H1 (cell line): ENCODE results near the gene STK32C. TPM values are rescaled to one million over a fixed set of nuclear protein-coding genes. Genes with fewer than 3 reads are reported as not detected.
A peak's percentile ranks its signal among the peaks of the same experiment; 100 is the strongest.

ENCODE experiments used
- CTCF ChIA-PET: fragments of 300-600 bp; sonication (Branson Sonifier 250); formaldehyde crosslinking; loops from one replicate; lab custom pipeline; 2021; ENCODE audit not compliant: partially characterized antibody; lab: Charles Lee
- POLR2A ChIA-PET: fragments of 300-600 bp; sonication (Branson Sonifier 250); formaldehyde crosslinking; loops from one replicate; lab custom pipeline; 2021; ENCODE audit warnings: inconsistent platforms; ENCODE audit not compliant: partially characterized antibody; lab: Charles Lee
- DNase-seq, 2 experiments: peaks; one replicate each; pipeline versions ENCODE4 v3.0.0 to v3.0.0-alpha.2; 2010 to 2022; ENCODE audit warnings: low spot score in 2 of 2, low read depth in 1 of 2, mixed read lengths in 1 of 2
- FAIRE-seq: peaks from 2 replicates; lab custom pipeline; 2011; peaks lifted over from hg19 to GRCh38; lab: Jason Lieb, UNC
- H2AFZ ChIP-seq: 2 replicates; pipeline ENCODE4 v1.8.1; 2012; ENCODE audit warnings: low read length, inconsistent platforms
- H2AK5ac ChIP-seq: 2 replicates; pipeline ENCODE4 v1.6.1; 2013; ENCODE audit warnings: low read depth, low read length
- H2BK120ac ChIP-seq: replicated peaks from 2 replicates; pipeline ENCODE3; 2013; ENCODE audit warnings: low read depth, low read length, inconsistent platforms
- H2BK12ac ChIP-seq: 2 replicates; pipeline ENCODE4 v1.6.1; 2013; ENCODE audit warnings: low read depth, low read length
- H2BK15ac ChIP-seq: 2 replicates; pipeline ENCODE4 v1.6.1; 2013; ENCODE audit warnings: low read length
- H2BK20ac ChIP-seq: 2 replicates; pipeline ENCODE4 v1.6.1; 2013; ENCODE audit warnings: low read length
- H2BK5ac ChIP-seq: 2 replicates; pipeline ENCODE4 v1.6.1; 2013; ENCODE audit warnings: low read depth, low read length
- H3K14ac ChIP-seq: 2 replicates; pipeline ENCODE4 v1.6.1; 2013; ENCODE audit warnings: inconsistent platforms; ENCODE audit not compliant: insufficient read length
- H3K18ac ChIP-seq: 2 replicates; pipeline ENCODE4 v1.6.1; 2013; ENCODE audit warnings: low read length; ENCODE audit errors: extremely low read depth
- H3K23ac ChIP-seq: 2 replicates; pipeline ENCODE4 v1.6.1; 2013; ENCODE audit warnings: inconsistent platforms; ENCODE audit not compliant: insufficient read length
- H3K23me2 ChIP-seq: 2 replicates; pipeline ENCODE4 v1.6.1; 2013; ENCODE audit warnings: low read depth, low read length
- H3K27ac ChIP-seq: 2 replicates; pipeline ENCODE4 v1.6.1; 2011; ENCODE audit warnings: low read depth, low read length, inconsistent platforms
- H3K27me3 ChIP-seq, 4 experiments: replicated peaks in 1 of 4; 1 replicate in 1 of 4; 2 replicates in 3 of 4; pipeline versions ENCODE4 v1.6.1 to v1.8.1; 2011 to 2013; ENCODE audit warnings: low read length in 3 of 4, mild to moderate bottlenecking in 3 of 4, inconsistent platforms in 2 of 4, mixed read lengths in 2 of 4, moderate library complexity in 1 of 4; ENCODE audit not compliant: control insufficient read depth in 3 of 4, insufficient read depth in 3 of 4; ENCODE audit errors: extremely low read depth in 1 of 4
- H3K36me3 ChIP-seq, 4 experiments: 2 replicates each; pipeline versions ENCODE4 v1.6.1 to v1.8.1; 2011 to 2013; ENCODE audit warnings: mild to moderate bottlenecking in 4 of 4, low read length in 3 of 4, moderate library complexity in 2 of 4, control low read depth in 1 of 4, inconsistent platforms in 1 of 4; ENCODE audit not compliant: insufficient read depth in 4 of 4, control insufficient read depth in 2 of 4
- H3K4ac ChIP-seq: replicated peaks from 2 replicates; pipeline ENCODE3; 2013; ENCODE audit warnings: low read length, low read depth, mixed read lengths, inconsistent platforms; ENCODE audit not compliant: insufficient read length
- H3K4me1 ChIP-seq, 4 experiments: replicated peaks in 1 of 4; 1 replicate in 1 of 4; 2 replicates in 3 of 4; pipeline versions ENCODE4 v1.6.1 to v1.8.1; 2011 to 2013; ENCODE audit warnings: low read length in 3 of 4, inconsistent platforms in 2 of 4, mixed read lengths in 1 of 4; ENCODE audit not compliant: insufficient read depth in 4 of 4, control insufficient read depth in 3 of 4
- H3K4me2 ChIP-seq, 2 experiments: 2 replicates each; pipeline versions ENCODE4 v1.6.1 to v1.8.1; 2011 to 2013; ENCODE audit warnings: low read depth in 2 of 2, low read length in 2 of 2, control low read depth in 1 of 2, inconsistent platforms in 1 of 2, mild to moderate bottlenecking in 1 of 2; ENCODE audit not compliant: insufficient read depth in 1 of 2
- H3K4me3 ChIP-seq, 4 experiments: fragments of 200-600, 300-600 bp in 1 of 4; sonication (generic), shearing (Covaris generic), sonication (Bioruptor Twin) in 1 of 4; 2 replicates each; pipeline versions ENCODE4 v1.5.1 to v1.8.1; 2011 to 2016; ENCODE audit warnings: low read length in 4 of 4, low read depth in 3 of 4, control low read depth in 2 of 4, inconsistent platforms in 2 of 4, mild to moderate bottlenecking in 2 of 4, mixed read lengths in 1 of 4, moderate library complexity in 1 of 4; ENCODE audit not compliant: insufficient read depth in 2 of 4; ENCODE audit errors: extremely low read depth in 1 of 4
- H3K56ac ChIP-seq: replicated peaks from 2 replicates; pipeline ENCODE3; 2013; ENCODE audit warnings: low read depth, mild to moderate bottlenecking, mixed read lengths, low read length, inconsistent platforms; ENCODE audit not compliant: insufficient read length
- H3K79me1 ChIP-seq: 2 replicates; pipeline ENCODE4 v1.6.1; 2013; ENCODE audit warnings: low read depth, low read length, control low read depth
- H3K79me2 ChIP-seq, 2 experiments: 2 replicates each; pipeline versions ENCODE4 v1.6.1 to v1.8.1; 2012 to 2013; ENCODE audit warnings: low read length in 2 of 2, mild to moderate bottlenecking in 2 of 2, inconsistent platforms in 1 of 2; ENCODE audit not compliant: insufficient read depth in 2 of 2, control insufficient read depth in 1 of 2
- H3K9ac ChIP-seq, 4 experiments: replicated peaks in 1 of 4; 1 replicate in 1 of 4; 2 replicates in 3 of 4; pipeline versions ENCODE4 v1.6.1 to v1.8.1; 2011 to 2013; ENCODE audit warnings: low read depth in 3 of 4, low read length in 3 of 4, control low read depth in 2 of 4, mild to moderate bottlenecking in 2 of 4, moderate library complexity in 2 of 4, inconsistent platforms in 1 of 4; ENCODE audit errors: extremely low read depth in 1 of 4
- H3K9me3 ChIP-seq, 2 experiments: 2 replicates each; pipeline versions ENCODE4 v1.6.1 to v1.8.1; 2012 to 2013; ENCODE audit warnings: mild to moderate bottlenecking in 2 of 2, moderate library complexity in 2 of 2, control low read depth in 1 of 2, inconsistent platforms in 1 of 2, low read depth in 1 of 2, low read length in 1 of 2, mixed read lengths in 1 of 2; ENCODE audit not compliant: insufficient read depth in 2 of 2
- H4K20me1 ChIP-seq, 2 experiments: replicated peaks in 1 of 2; 2 replicates each; pipeline versions ENCODE3 to v1.8.1; 2011 to 2013; ENCODE audit warnings: inconsistent platforms in 2 of 2, low read length in 2 of 2, mild to moderate bottlenecking in 1 of 2; ENCODE audit not compliant: insufficient read depth in 2 of 2, control insufficient read depth in 1 of 2
- H4K5ac ChIP-seq: 2 replicates; pipeline ENCODE4 v1.6.1; 2013; ENCODE audit warnings: low read length, low read depth, mixed read lengths, inconsistent platforms; ENCODE audit not compliant: insufficient read length
- H4K8ac ChIP-seq: 2 replicates; pipeline ENCODE4 v1.8.0; 2013; ENCODE audit warnings: mild to moderate bottlenecking, moderate library complexity, low read length, inconsistent platforms; ENCODE audit not compliant: insufficient read depth; ENCODE audit errors: extremely low read depth
- H4K91ac ChIP-seq: replicated peaks from 2 replicates; pipeline ENCODE3; 2013; ENCODE audit warnings: low read length, mixed read lengths, inconsistent platforms; ENCODE audit not compliant: insufficient read length
- BRCA1 ChIP-seq: IDR thresholded peaks from 2 replicates; pipeline ENCODE4 v1.6.1; 2012; ENCODE audit warnings: low read depth, low read length, improper control_type of control experiment
- EGR1 ChIP-seq: IDR thresholded peaks from 2 replicates; pipeline ENCODE4 v1.6.1; 2011; ENCODE audit warnings: low read depth, low read length, borderline replicate concordance
- EP300 ChIP-seq, 2 experiments: IDR thresholded peaks; 1 replicate in 1 of 2; 2 replicates in 1 of 2; pipeline ENCODE4 v1.6.1; 2011 to 2012; ENCODE audit warnings: low read depth in 2 of 2, low read length in 2 of 2, mild to moderate bottlenecking in 2 of 2, borderline replicate concordance in 1 of 2, inconsistent platforms in 1 of 2, moderate library complexity in 1 of 2
- KDM1A ChIP-seq: fragments of 200-600, 300-600 bp; sonication (generic); IDR thresholded peaks from 2 replicates; pipeline ENCODE4 v1.7.1; 2016; ENCODE audit warnings: mild to moderate bottlenecking, low read length, borderline replicate concordance
- PHF8 ChIP-seq: fragments of 200-600 bp; sonication (generic); conservative IDR thresholded peaks from 2 replicates; pipeline ENCODE4 v1.7.1; 2012; ENCODE audit warnings: low read depth, mild to moderate bottlenecking, inconsistent platforms, low read length, moderate library complexity
- RBBP5 ChIP-seq: IDR thresholded peaks from 2 replicates; pipeline ENCODE4 v1.7.1; 2012; ENCODE audit warnings: low read depth, mild to moderate bottlenecking, inconsistent platforms, low read length, moderate library complexity, borderline replicate concordance
- SP4 ChIP-seq: IDR thresholded peaks from 2 replicates; pipeline ENCODE4 v1.6.1; 2012; ENCODE audit warnings: low read length, inconsistent platforms
- SRF ChIP-seq: IDR thresholded peaks from 2 replicates; pipeline ENCODE4 v1.6.1; 2011; ENCODE audit warnings: mild to moderate bottlenecking, low read depth, low read length, moderate library complexity
- TAF1 ChIP-seq: IDR thresholded peaks from 2 replicates; pipeline ENCODE4 v1.6.1; 2011; ENCODE audit warnings: mild to moderate bottlenecking, low read depth, low read length
- TAF7 ChIP-seq: optimal IDR thresholded peaks from 2 replicates; pipeline ENCODE3; 2011; ENCODE audit warnings: low read depth, mild to moderate bottlenecking, inconsistent platforms, low read length, moderate library complexity, borderline replicate concordance
- TEAD4 ChIP-seq: IDR thresholded peaks from 2 replicates; pipeline ENCODE4 v1.6.1; 2012; ENCODE audit warnings: low read depth, low read length, inconsistent platforms, mixed read lengths
- YY1 ChIP-seq: IDR thresholded peaks from 2 replicates; pipeline ENCODE4 v1.6.1; 2011; ENCODE audit warnings: low read depth, mild to moderate bottlenecking, low read length
- ZNF274 ChIP-seq: IDR thresholded peaks from 2 replicates; pipeline ENCODE4 v1.7.0; 2012; ENCODE audit warnings: low read length, borderline replicate concordance; ENCODE audit errors: extremely low read depth
- WGBS, 2 experiments: shearing (Covaris generic) in 1 of 2; methylation state at CpG; one replicate each; pipeline versions ENCODE4 v1.1.6 to v1.1.7; 2013 to 2015; ENCODE audit warnings: low lambda C conversion rate in 2 of 2, mixed read lengths in 2 of 2, inconsistent platforms in 1 of 2, low coverage in 1 of 2, missing lambda C conversion rate in 1 of 2; ENCODE audit not compliant: insufficient replicate concordance in 2 of 2, insufficient coverage in 1 of 2, insufficient read length in 1 of 2; ENCODE audit errors: extremely low coverage in 1 of 2, missing lambda C conversion rate in 1 of 2; 5-methylcytosine and 5-hydroxymethylcytosine counted together
- polyA plus RNA-seq, 7 experiments: library from polyadenylated mRNA; depleted of rRNA in 3 of 7; stranded (reverse) in 5 of 7; unstranded in 2 of 7; fragments of >200 nt in 5 of 7; fragments of 200-250 nt in 2 of 7; gene quantifications; 1 replicate in 5 of 7; 2 replicates in 1 of 7; 4 replicates in 1 of 7; pipeline versions ENCODE4 v1.2.1 to v1.2.3, GENCODE V29; 2011 to 2013; ENCODE audit warnings: missing spikeins in 2 of 7, mixed read lengths in 2 of 7
- total RNA-seq: library from RNA; stranded (reverse); fragmentation: NEBNext Ultra II Directional; extraction: Animal tissue kit (Norgen Biotek cat#: 25700); gene quantifications from 2 replicates; pipeline ENCODE4 v1.2.1, GENCODE V29; 2021

Gene STK32C
- total and polyA plus RNA-seq, 2 of the 8 experiments (the other 6 are each of a cell fraction or from before 2014, with no cell fraction given), result 10.6 to 15.6 TPM

DNA sequence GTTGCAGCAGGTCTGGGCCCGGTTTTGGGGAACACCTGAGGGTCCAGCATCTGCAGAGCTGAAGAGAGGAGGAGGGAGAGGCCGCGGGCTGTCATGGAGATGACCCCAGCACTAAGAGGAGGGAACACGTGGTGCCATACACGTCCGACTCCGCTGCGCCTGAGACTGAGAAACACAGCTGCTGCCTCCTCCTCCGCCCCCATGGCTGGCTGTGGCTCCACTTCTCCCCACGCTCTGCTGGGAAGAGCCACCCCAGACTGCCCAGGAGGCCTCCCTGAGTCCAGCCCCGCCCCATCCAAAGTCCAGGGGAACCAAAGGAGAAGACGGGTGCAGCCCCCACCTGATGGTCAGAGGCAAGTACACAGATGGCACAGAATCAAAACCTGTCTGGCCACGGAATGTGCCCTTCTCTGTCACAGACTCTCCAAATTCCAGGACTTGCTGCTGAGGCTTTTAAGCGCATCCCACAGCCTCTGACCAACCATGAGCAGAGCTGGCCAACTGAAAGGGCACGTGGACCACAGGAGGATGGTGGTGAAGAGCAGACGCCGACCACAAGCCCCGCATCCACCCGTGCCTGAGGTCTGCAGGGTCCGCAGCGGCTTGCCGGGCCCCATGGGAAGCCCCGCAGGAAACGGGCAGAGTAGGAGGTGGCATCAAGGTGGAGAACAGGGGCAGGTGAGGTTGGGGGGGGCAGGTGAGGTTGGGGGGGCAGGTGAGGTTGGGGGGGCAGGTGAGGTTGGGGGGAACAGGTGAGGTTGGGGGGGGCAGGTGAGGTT is 24.0 kb downstream of the STK32C start:
- H2BK20ac ChIP-seq, result no peak overlapping the region
- no peaks in the 10 kb centered on the region for H3K79me2 ChIP-seq
- ChIA-PET POLR2A (no interaction called here), CTCF (interaction anchor here (2.1 kb wide), 1 partner anchor 14 kb away, joined by 9 read pairs; no protein-coding TSS in a partner anchor)
- peaks cover 0 to 7% of the 10 kb centered on the region in 2 experiments for H4K20me1 ChIP-seq
- H3K79me1 ChIP-seq, result no peaks in the 10 kb centered on the region
- H2BK15ac ChIP-seq, result no peak overlapping the region
- H2BK120ac ChIP-seq, result no peak overlapping the region
- H4K5ac ChIP-seq, result no peak overlapping the region
- H4K91ac ChIP-seq, result peak overlapping the region; percentile 27
- no peak overlapping the region for H2BK5ac ChIP-seq
- no peak overlapping the region for H3K14ac ChIP-seq
- DNase-seq (no peak), FAIRE-seq (no peak)
- WGBS, 2 experiments, result 89% methylated on average over 16 of the region's 24 CpGs; no CpG with 5 or more reads in 1 of the 2 experiments
- H3K4me2 ChIP-seq, result no peak overlapping the region
- no peak overlapping the region for H3K4me3 ChIP-seq
- no peak overlapping the region for H2AK5ac ChIP-seq
- H3K9me3 ChIP-seq, result no peaks in the 10 kb centered on the region; a peak in 1 of 4 replicates
- H2AFZ ChIP-seq, result no peak overlapping the region
- no peak overlapping the region for H3K23ac ChIP-seq
- H3K27me3 ChIP-seq, result no peaks in the 10 kb centered on the region
- H3K4ac ChIP-seq, result no peak overlapping the region
- H3K18ac ChIP-seq, result no peak overlapping the region
- peak overlapping the region; percentile 53; the same call in 1 of the 2 replicates for H4K8ac ChIP-seq
- no peak overlapping the region for H2BK12ac ChIP-seq
- H3K36me3 ChIP-seq, result no peaks in the 10 kb centered on the region
- H3K27ac ChIP-seq, result no peak overlapping the region
- H3K9ac ChIP-seq, result no peak overlapping the region
- no peaks in the 10 kb centered on the region for H3K23me2 ChIP-seq
- H3K4me1 ChIP-seq, result peaks cover 0 to 2% (median 0%) of the 10 kb centered on the region in 4 experiments; a peak in 1 of 7 replicates
- H3K56ac ChIP-seq, result no peak overlapping the region
- TF ChIP-seq YY1 (no peak), TEAD4 (no peak), RBBP5 (no peak), EP300 (IDR thresholded peaks at IDR 0.05; ENCODE audit: borderline replicate concordance in 1 of 2, low read depth in 2 of 2, low read length in 2 of 2) (no peak), TAF7 (no peak), SP4 (no peak), PHF8 (no peak), ZNF274 (no peak), BRCA1 (no peak), TAF1 (no peak), KDM1A (no peak), SRF (no peak), EGR1 (no peak)
